HepG2 (cell line): ENCODE results near the gene PGPEP1. TPM values are rescaled to one million over a fixed set of nuclear protein-coding genes. Genes with fewer than 3 reads are reported as not detected.
A peak's percentile ranks its signal among the peaks of the same experiment; 100 is the strongest.

ENCODE experiments used
- ADNP ChIP-seq: sonication (generic); formaldehyde crosslinking; IDR thresholded peaks from 2 replicates; pipeline ENCODE4 v1.4.0; 2020; ENCODE audit warnings: missing genetic modification reagents
- CTCF ChIP-seq: sonication (generic); formaldehyde crosslinking; IDR thresholded peaks from 2 replicates; pipeline ENCODE4 v1.5.0; 2020; ENCODE audit warnings: mild to moderate bottlenecking, missing genetic modification reagents, moderate library complexity
- ELK4 ChIP-seq: sonication (generic); formaldehyde crosslinking; IDR thresholded peaks from 2 replicates; pipeline ENCODE4 v1.9.0; 2021; ENCODE audit warnings: missing genetic modification reagents, borderline replicate concordance
- FOSL2 ChIP-seq: sonication (generic); formaldehyde crosslinking; IDR thresholded peaks from 2 replicates; pipeline ENCODE4 v1.4.0; 2020; ENCODE audit warnings: missing genetic modification reagents
- GATAD2A ChIP-seq: IDR thresholded peaks from 2 replicates; pipeline ENCODE4 v1.6.1; 2016
- HDAC1 ChIP-seq: sonication (generic); formaldehyde crosslinking; IDR thresholded peaks from 2 replicates; pipeline ENCODE4 v1.5.1; 2020; ENCODE audit warnings: mild to moderate bottlenecking, missing genetic modification reagents
- HIC2 ChIP-seq: sonication (generic); formaldehyde crosslinking; IDR thresholded peaks from 2 replicates; pipeline ENCODE4 v1.9.0; 2022; ENCODE audit warnings: low read depth, missing genetic modification reagents
- JUN ChIP-seq: sonication (generic); formaldehyde crosslinking; IDR thresholded peaks from 2 replicates; pipeline ENCODE4 v1.4.0; 2020; ENCODE audit warnings: mild to moderate bottlenecking, missing genetic modification reagents
- JUNB ChIP-seq: sonication (generic); formaldehyde crosslinking; IDR thresholded peaks from 2 replicates; pipeline ENCODE4 v1.8.0; 2022; ENCODE audit warnings: missing genetic modification reagents, mild to moderate bottlenecking, borderline replicate concordance
- JUND ChIP-seq: sonication (generic); formaldehyde crosslinking; IDR thresholded peaks from 2 replicates; pipeline ENCODE4 v1.8.0; 2022; ENCODE audit warnings: mild to moderate bottlenecking, missing genetic modification reagents
- KDM5B ChIP-seq: sonication (generic); formaldehyde crosslinking; IDR thresholded peaks from 2 replicates; pipeline ENCODE4 v1.4.0; 2020; ENCODE audit warnings: missing genetic modification reagents, mild to moderate bottlenecking, borderline replicate concordance
- MXD3 ChIP-seq: IDR thresholded peaks from 2 replicates; pipeline ENCODE4 v1.6.1; 2016; ENCODE audit warnings: mild to moderate bottlenecking, missing biosample characterization, missing genetic modification reagents
- MYC ChIP-seq: sonication (generic); formaldehyde crosslinking; IDR thresholded peaks from 2 replicates; pipeline ENCODE4 v1.9.0; 2021; ENCODE audit warnings: missing genetic modification reagents, borderline replicate concordance
- SAP130 ChIP-seq: IDR thresholded peaks from 2 replicates; pipeline ENCODE4 v1.6.1; 2016; ENCODE audit warnings: low read depth
- STAG1 ChIP-seq: sonication (generic); formaldehyde crosslinking; IDR thresholded peaks from 2 replicates; pipeline ENCODE4 v1.4.0; 2020; ENCODE audit warnings: missing genetic modification reagents
- ZNF205 ChIP-seq: IDR thresholded peaks from 2 replicates; pipeline ENCODE4 v1.6.1; 2018; ENCODE audit warnings: missing biosample characterization, missing genetic modification reagents
- ZNF484 ChIP-seq: sonication (generic); formaldehyde crosslinking; IDR thresholded peaks from 2 replicates; pipeline ENCODE4 v1.5.1; 2020; ENCODE audit warnings: mild to moderate bottlenecking, low read depth, missing genetic modification reagents, borderline replicate concordance
- ZNF574 ChIP-seq: sonication (generic); formaldehyde crosslinking; IDR thresholded peaks from 2 replicates; pipeline ENCODE4 v1.4.0; 2020; ENCODE audit warnings: missing genetic modification reagents
- ZNF672 ChIP-seq: sonication (generic); formaldehyde crosslinking; IDR thresholded peaks from 2 replicates; pipeline ENCODE4 v1.8.1; 2022; ENCODE audit warnings: missing genetic modification reagents
- ZNF766 ChIP-seq: sonication (generic); formaldehyde crosslinking; IDR thresholded peaks from 2 replicates; pipeline ENCODE4 v1.5.0; 2020; ENCODE audit warnings: missing genetic modification reagents, borderline replicate concordance
- ZSCAN25 ChIP-seq: sonication (generic); formaldehyde crosslinking; IDR thresholded peaks from 2 replicates; pipeline ENCODE4 v1.8.0; 2022; ENCODE audit warnings: mild to moderate bottlenecking, missing genetic modification reagents
- ZSCAN29 ChIP-seq: sonication (generic); formaldehyde crosslinking; conservative IDR thresholded peaks from 2 replicates; pipeline ENCODE4 v1.4.0; 2020; ENCODE audit warnings: mild to moderate bottlenecking, missing genetic modification reagents
- polyA plus RNA-seq, 8 experiments: library from polyadenylated mRNA; depleted of rRNA in 3 of 8; stranded (reverse) in 7 of 8; unstranded in 1 of 8; fragments of >200 nt; fragmentation: Illumina TruSeq in 4 of 8; extraction: Trizol in 4 of 8; gene quantifications; 2 replicates each; pipeline versions ENCODE4 v1.2.1 to v1.2.3, GENCODE V29; 2011 to 2016; ENCODE audit warnings: low read depth in 4 of 8, missing spikeins in 1 of 8, mixed read lengths in 1 of 8; ENCODE audit not compliant: insufficient read depth in 1 of 8
- total RNA-seq, 5 experiments: library from RNA; depleted of rRNA; stranded (reverse); fragments of >200 nt; fragmentation: Illumina TruSeq; extraction: Trizol; gene quantifications; 2 replicates each; pipeline ENCODE4 v1.2.3, GENCODE V29; 2016; ENCODE audit warnings: low read depth in 1 of 5

The PGPEP1 gene
- total and polyA plus RNA-seq, 2 of the 13 experiments (the other 11 are each of a cell fraction or from before 2014, with no cell fraction given): 53.1 to 56.6 TPM

- 0 out of 2 replicates have a peak, but pooled peaks have one; percentile 32 for TF ChIP-seq ZNF574
- peak; percentile 40; the same call in 1 of the 2 replicates for TF ChIP-seq MYC (CRISPR knock-in tag)
- peak; percentile 96 for TF ChIP-seq JUND
- TF ChIP-seq SAP130: peak; percentile 75
- TF ChIP-seq ZNF766 (CRISPR knock-in tag): no peak
- TF ChIP-seq MXD3: 0 out of 2 replicates have a peak, but pooled peaks have one; percentile 33
- TF ChIP-seq STAG1 (CRISPR knock-in tag): 0 out of 2 replicates have a peak, but pooled peaks have one; percentile 14
- peak; percentile 89 for TF ChIP-seq HIC2 (CRISPR knock-in tag)
- TF ChIP-seq ELK4 (CRISPR knock-in tag): no peak
- TF ChIP-seq ZNF205 (CRISPR knock-in tag): 0 out of 2 replicates have a peak, but pooled peaks have one; percentile 26
- peak; percentile 59; the same call in 1 of the 2 replicates for TF ChIP-seq GATAD2A (CRISPR knock-in tag)
- peak; percentile 99 for TF ChIP-seq ZSCAN25 (CRISPR knock-in tag)
- TF ChIP-seq ZSCAN29: no peak
- peak; percentile 24; the same call in 1 of the 2 replicates for TF ChIP-seq CTCF (CRISPR knock-in tag)
- TF ChIP-seq ADNP (CRISPR knock-in tag): 0 out of 2 replicates have a peak, but pooled peaks have one; percentile 17
- TF ChIP-seq KDM5B: 0 out of 2 replicates have a peak, but pooled peaks have one; percentile 11
- TF ChIP-seq HDAC1 (CRISPR knock-in tag): peak; percentile 75; the same call in 1 of the 2 replicates
- peak; percentile 98 for TF ChIP-seq FOSL2 (CRISPR knock-in tag)
- TF ChIP-seq JUN: peak; percentile 55; the same call in 1 of the 2 replicates
- TF ChIP-seq ZNF672 (CRISPR knock-in tag): no peak
- peak; percentile 69; the same call in 1 of the 2 replicates for TF ChIP-seq JUNB (CRISPR knock-in tag)
- TF ChIP-seq ZNF484: no peak
Measured at GRCh38 chr19:18300930-18301717, 39.3 kb upstream of the PGPEP1 start (continued).
